ENCODE results near the gene CYGB.

Gene CYGB

DNA sequence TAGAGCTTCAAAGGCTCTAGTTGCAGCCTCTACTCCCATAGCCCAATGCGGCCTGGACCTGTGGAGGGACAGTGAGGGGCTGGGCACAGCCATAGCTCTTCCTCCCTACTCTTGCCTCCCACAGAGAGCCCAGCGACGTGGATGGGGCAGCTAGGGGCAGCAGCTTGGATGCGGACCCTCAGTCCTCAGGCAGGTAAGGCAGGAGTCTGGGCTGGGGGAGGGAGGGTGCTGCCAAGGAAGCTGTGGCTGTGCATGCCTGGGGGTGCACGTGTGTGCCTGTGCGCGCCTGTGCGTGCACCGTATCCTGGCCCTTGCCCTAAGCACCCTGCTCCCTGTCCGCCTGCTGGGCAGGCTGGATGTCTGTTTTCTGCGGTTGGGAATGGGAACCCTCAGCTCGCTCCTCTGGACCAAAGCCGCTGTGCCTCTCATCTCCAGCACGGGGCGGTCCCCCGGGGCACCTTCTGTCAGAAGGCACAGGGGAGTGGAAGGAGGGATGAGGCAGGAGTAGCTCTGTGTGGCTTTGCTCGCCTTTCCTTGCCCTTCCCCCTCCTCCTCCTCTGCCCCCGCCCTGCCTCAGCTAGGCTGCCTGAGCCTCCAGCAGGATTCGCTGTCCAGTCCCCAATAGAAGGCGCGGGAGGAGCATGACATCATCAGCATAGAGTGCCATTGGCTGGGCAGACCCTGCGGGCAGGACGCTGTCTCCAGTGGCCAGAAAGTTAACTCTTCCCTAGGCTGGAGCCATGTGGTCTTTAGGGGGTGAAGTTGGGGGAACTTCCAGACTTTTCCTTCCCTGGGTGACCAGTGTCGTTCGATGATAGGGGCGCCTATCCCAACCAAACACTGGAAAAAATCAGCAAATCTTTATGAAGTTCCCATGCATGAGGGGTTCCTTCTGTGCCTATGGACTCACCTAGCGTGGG lies 3.1 kb upstream of the CYGB start:
- peak overlapping the region; percentile 63 for H3K27ac ChIP-seq (ENCODE audit: extremely low read depth, low read depth, low read length)
- POLR2A ChIA-PET: interaction anchor here (0.8 to 1.5 kb wide), 12 partner anchors 10 to 187 kb away, joined by 3 to 15 read pairs (median 4); partner anchors contain the start of genes PRPSAP1 and ST6GALNAC2
- TF ChIP-seq ZNF544 (tag by site-specific recombination; IDR thresholded peaks at IDR 0.05): no peak
- no peak for TF ChIP-seq ZNF610 (tag by site-specific recombination; IDR thresholded peaks at IDR 0.05; ENCODE audit: borderline replicate concordance)
- no peak for TF ChIP-seq ZNF621 (tag by site-specific recombination; IDR thresholded peaks at IDR 0.05)
- TF ChIP-seq, protein P1, sequence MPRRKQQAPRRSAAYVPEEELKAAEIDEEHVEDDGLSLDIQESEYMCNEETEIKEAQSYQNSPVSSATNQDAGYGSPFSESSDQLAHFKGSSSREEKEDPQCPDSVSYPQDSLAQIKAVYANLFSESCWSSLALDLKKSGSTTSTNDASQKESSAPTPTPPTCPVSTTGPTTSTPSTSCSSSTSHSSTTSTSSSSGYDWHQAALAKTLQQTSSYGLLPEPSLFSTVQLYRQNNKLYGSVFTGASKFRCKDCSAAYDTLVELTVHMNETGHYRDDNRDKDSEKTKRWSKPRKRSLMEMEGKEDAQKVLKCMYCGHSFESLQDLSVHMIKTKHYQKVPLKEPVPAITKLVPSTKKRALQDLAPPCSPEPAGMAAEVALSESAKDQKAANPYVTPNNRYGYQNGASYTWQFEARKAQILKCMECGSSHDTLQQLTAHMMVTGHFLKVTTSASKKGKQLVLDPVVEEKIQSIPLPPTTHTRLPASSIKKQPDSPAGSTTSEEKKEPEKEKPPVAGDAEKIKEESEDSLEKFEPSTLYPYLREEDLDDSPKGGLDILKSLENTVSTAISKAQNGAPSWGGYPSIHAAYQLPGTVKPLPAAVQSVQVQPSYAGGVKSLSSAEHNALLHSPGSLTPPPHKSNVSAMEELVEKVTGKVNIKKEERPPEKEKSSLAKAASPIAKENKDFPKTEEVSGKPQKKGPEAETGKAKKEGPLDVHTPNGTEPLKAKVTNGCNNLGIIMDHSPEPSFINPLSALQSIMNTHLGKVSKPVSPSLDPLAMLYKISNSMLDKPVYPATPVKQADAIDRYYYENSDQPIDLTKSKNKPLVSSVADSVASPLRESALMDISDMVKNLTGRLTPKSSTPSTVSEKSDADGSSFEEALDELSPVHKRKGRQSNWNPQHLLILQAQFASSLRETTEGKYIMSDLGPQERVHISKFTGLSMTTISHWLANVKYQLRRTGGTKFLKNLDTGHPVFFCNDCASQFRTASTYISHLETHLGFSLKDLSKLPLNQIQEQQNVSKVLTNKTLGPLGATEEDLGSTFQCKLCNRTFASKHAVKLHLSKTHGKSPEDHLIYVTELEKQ (tag by site-specific recombination; IDR thresholded peaks at IDR 0.05; ENCODE audit: borderline replicate concordance): no peak
- TF ChIP-seq WT1 (tag by site-specific recombination; IDR thresholded peaks at IDR 0.05): peak; percentile 87
- TF ChIP-seq, protein P2, sequence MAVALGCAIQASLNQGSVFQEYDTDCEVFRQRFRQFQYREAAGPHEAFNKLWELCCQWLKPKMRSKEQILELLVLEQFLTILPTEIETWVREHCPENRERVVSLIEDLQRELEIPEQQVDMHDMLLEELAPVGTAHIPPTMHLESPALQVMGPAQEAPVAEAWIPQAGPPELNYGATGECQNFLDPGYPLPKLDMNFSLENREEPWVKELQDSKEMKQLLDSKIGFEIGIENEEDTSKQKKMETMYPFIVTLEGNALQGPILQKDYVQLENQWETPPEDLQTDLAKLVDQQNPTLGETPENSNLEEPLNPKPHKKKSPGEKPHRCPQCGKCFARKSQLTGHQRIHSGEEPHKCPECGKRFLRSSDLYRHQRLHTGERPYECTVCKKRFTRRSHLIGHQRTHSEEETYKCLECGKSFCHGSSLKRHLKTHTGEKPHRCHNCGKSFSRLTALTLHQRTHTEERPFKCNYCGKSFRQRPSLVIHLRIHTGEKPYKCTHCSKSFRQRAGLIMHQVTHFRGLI (tag by site-specific recombination; IDR thresholded peaks at IDR 0.05): no peak
- TF ChIP-seq ZNF830 (tag by site-specific recombination; IDR thresholded peaks at IDR 0.05; ENCODE audit: low read depth): no peak
- no peak for TF ChIP-seq ZBTB1 (tag by site-specific recombination; IDR thresholded peaks at IDR 0.05)
- TF ChIP-seq, protein P3, sequence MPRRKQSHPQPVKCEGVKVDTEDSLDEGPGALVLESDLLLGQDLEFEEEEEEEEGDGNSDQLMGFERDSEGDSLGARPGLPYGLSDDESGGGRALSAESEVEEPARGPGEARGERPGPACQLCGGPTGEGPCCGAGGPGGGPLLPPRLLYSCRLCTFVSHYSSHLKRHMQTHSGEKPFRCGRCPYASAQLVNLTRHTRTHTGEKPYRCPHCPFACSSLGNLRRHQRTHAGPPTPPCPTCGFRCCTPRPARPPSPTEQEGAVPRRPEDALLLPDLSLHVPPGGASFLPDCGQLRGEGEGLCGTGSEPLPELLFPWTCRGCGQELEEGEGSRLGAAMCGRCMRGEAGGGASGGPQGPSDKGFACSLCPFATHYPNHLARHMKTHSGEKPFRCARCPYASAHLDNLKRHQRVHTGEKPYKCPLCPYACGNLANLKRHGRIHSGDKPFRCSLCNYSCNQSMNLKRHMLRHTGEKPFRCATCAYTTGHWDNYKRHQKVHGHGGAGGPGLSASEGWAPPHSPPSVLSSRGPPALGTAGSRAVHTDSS (tag by site-specific recombination; IDR thresholded peaks at IDR 0.05): no peak; the same call in 1 of the 2 replicates
- peak; percentile 72 for TF ChIP-seq ZBTB8A (tag by site-specific recombination; IDR thresholded peaks at IDR 0.05)
- no peak for TF ChIP-seq ZNF530 (tag by site-specific recombination; IDR thresholded peaks at IDR 0.05; ENCODE audit: low read depth)
- no peak for TF ChIP-seq ZNF23 (tag by site-specific recombination; IDR thresholded peaks at IDR 0.05; ENCODE audit: borderline replicate concordance)
- TF ChIP-seq ZNF785 (tag by site-specific recombination; IDR thresholded peaks at IDR 0.05): no peak
- TF ChIP-seq RBAK (tag by site-specific recombination; IDR thresholded peaks at IDR 0.05): no peak
- TF ChIP-seq ZNF394 (tag by site-specific recombination; IDR thresholded peaks at IDR 0.05; ENCODE audit: borderline replicate concordance): peak; percentile 97
- TF ChIP-seq, protein P4, sequence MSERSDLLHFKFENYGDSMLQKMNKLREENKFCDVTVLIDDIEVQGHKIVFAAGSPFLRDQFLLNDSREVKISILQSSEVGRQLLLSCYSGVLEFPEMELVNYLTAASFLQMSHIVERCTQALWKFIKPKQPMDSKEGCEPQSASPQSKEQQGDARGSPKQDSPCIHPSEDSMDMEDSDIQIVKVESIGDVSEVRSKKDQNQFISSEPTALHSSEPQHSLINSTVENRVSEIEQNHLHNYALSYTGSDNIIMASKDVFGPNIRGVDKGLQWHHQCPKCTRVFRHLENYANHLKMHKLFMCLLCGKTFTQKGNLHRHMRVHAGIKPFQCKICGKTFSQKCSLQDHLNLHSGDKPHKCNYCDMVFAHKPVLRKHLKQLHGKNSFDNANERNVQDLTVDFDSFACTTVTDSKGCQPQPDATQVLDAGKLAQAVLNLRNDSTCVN (tag by site-specific recombination; optimal IDR thresholded peaks at IDR 0.05): peak; percentile 72
- TF ChIP-seq ZNF341 (tag by site-specific recombination; IDR thresholded peaks at IDR 0.05; ENCODE audit: low read depth): peak; percentile 87
- TF ChIP-seq, protein P5, sequence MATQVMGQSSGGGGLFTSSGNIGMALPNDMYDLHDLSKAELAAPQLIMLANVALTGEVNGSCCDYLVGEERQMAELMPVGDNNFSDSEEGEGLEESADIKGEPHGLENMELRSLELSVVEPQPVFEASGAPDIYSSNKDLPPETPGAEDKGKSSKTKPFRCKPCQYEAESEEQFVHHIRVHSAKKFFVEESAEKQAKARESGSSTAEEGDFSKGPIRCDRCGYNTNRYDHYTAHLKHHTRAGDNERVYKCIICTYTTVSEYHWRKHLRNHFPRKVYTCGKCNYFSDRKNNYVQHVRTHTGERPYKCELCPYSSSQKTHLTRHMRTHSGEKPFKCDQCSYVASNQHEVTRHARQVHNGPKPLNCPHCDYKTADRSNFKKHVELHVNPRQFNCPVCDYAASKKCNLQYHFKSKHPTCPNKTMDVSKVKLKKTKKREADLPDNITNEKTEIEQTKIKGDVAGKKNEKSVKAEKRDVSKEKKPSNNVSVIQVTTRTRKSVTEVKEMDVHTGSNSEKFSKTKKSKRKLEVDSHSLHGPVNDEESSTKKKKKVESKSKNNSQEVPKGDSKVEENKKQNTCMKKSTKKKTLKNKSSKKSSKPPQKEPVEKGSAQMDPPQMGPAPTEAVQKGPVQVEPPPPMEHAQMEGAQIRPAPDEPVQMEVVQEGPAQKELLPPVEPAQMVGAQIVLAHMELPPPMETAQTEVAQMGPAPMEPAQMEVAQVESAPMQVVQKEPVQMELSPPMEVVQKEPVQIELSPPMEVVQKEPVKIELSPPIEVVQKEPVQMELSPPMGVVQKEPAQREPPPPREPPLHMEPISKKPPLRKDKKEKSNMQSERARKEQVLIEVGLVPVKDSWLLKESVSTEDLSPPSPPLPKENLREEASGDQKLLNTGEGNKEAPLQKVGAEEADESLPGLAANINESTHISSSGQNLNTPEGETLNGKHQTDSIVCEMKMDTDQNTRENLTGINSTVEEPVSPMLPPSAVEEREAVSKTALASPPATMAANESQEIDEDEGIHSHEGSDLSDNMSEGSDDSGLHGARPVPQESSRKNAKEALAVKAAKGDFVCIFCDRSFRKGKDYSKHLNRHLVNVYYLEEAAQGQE (tag by site-specific recombination; IDR thresholded peaks at IDR 0.05): peak; percentile 34; the same call in 1 of the 2 replicates
- no peak for TF ChIP-seq ZNF311 (tag by site-specific recombination; IDR thresholded peaks at IDR 0.05; ENCODE audit: borderline replicate concordance)
- TF ChIP-seq KLF1 (tag by site-specific recombination; IDR thresholded peaks at IDR 0.05): 0 out of 2 replicates have a peak, but pooled peaks have one; percentile 11
- TF ChIP-seq ZNF658 (tag by site-specific recombination; IDR thresholded peaks at IDR 0.05): no peak
- TF ChIP-seq ZNF843 (tag by site-specific recombination; IDR thresholded peaks at IDR 0.05): peak; percentile 40; the same call in 1 of the 2 replicates
- no peak for TF ChIP-seq ZNF791 (tag by site-specific recombination; IDR thresholded peaks at IDR 0.05)

More for the DNA sequence above, 3.1 kb upstream of the CYGB start:
- Histone ChIP-seq H3K4me3 (ENCODE audit: low read depth, low read length) (peak overlapping the region; percentile 12), H3K36me3 (ENCODE audit: control insufficient read depth in 2 of 2, insufficient read depth in 1 of 2, low read length in 2 of 2) (peaks cover 0 to 3% of the 10 kb centered on the region in 2 experiments; a peak in 1 of 3 replicates), H3K9me3 (ENCODE audit: control insufficient read depth, insufficient read depth, low read depth, low read length) (no peaks in the 10 kb centered on the region), H3K4me1 (ENCODE audit: control insufficient read depth, insufficient read depth, low read length) (peaks cover 8% of the 10 kb centered on the region)
- CTCF ChIA-PET: interaction anchor here (0.6 to 2.9 kb wide), 11 partner anchors 11 to 174 kb away, joined by 3 to 37 read pairs (median 4); no protein-coding TSS in a partner anchor
